HCT116 (cell line): ENCODE data around the gene CBFA2T3. TPM values are rescaled to one million over a fixed set of nuclear protein-coding genes. Genes with fewer than 3 reads are reported as not detected.

Experiments
- ATAC-seq: fragments of 200-7000 bp; cut with Tn5 transposase; 2 replicates; pipeline ENCODE4 v1.9.1; 2020; ENCODE audit warnings: mild to moderate bottlenecking, moderate library complexity
- BruUV-seq: library from RNA; stranded (reverse); fragments of 400-500 nt; replicated peaks from 2 replicates; lab custom pipeline; 2021; lab: Mats Ljungman, UMichigan
- CTCF ChIA-PET: fragments of 300-600 bp; sonication (Branson Sonifier 250); formaldehyde crosslinking; loops from one replicate; lab custom pipeline; 2021; ENCODE audit warnings: antibody characterized with exemption; lab: Charles Lee
- POLR2A ChIA-PET: fragments of 300-600, 350-600 bp; sonication (Branson Sonifier 250); formaldehyde crosslinking; loops from one replicate; lab custom pipeline; 2021; ENCODE audit warnings: antibody characterized with exemption; lab: Charles Lee
- RAD21 ChIA-PET, 2 experiments: fragments of 300-600 bp; sonication (Branson Sonifier 250); formaldehyde crosslinking; loops; one replicate each; lab custom pipeline; 2023; ENCODE audit warnings: low total read pairs in 2 of 2; ENCODE audit not compliant: uncharacterized antibody in 2 of 2, unreplicated experiment in 2 of 2, low non-redundant PET in 1 of 2; lab: Charles Lee
- DNase-seq: peaks from one replicate; pipeline ENCODE4 v3.0.0-alpha.2; 2010; ENCODE audit warnings: low read depth, low spot score
- H2AFZ ChIP-seq: fragments of 200-600 bp; shearing (Covaris generic), sonication (generic); 2 replicates; pipeline ENCODE4 v1.6.1; 2017; ENCODE audit warnings: low read depth, mixed run types, mixed read lengths, antibody characterized with exemption, low read length; ENCODE audit not compliant: poor library complexity, severe bottlenecking
- H3K27ac ChIP-seq: 2 replicates; pipeline ENCODE4 v1.5.1; 2012; ENCODE audit warnings: low read depth, low read length
- H3K27me3 ChIP-seq: fragments of 200-600 bp; sonication (generic); 2 replicates; pipeline ENCODE4 v1.6.1; 2016; ENCODE audit warnings: mixed run types, low read length, mixed read lengths; ENCODE audit not compliant: insufficient read depth
- H3K36me3 ChIP-seq, 2 experiments: fragments of 200-500 bp in 1 of 2; fragments of 200-600 bp in 1 of 2; sonication (Bioruptor generic) in 1 of 2; sonication (generic) in 1 of 2; 2 replicates each; pipeline versions ENCODE4 v1.5.1 to v1.6.1; 2014 to 2016; ENCODE audit warnings: low read length in 2 of 2, inconsistent platforms in 1 of 2, mixed read lengths in 1 of 2, mixed run types in 1 of 2; ENCODE audit not compliant: insufficient read depth in 2 of 2, control insufficient read depth in 1 of 2
- H3K4me1 ChIP-seq, 2 experiments: fragments of 200-600 bp in 1 of 2; sonication (generic) in 1 of 2; 2 replicates each; pipeline versions ENCODE4 v1.5.1 to v1.6.1; 2012 to 2017; ENCODE audit warnings: low read length in 2 of 2, inconsistent platforms in 1 of 2, mild to moderate bottlenecking in 1 of 2, mixed read lengths in 1 of 2, mixed run types in 1 of 2, moderate library complexity in 1 of 2; ENCODE audit not compliant: insufficient read depth in 2 of 2, control insufficient read depth in 1 of 2
- H3K4me2 ChIP-seq: fragments of 200-600 bp; sonication (generic); 2 replicates; pipeline ENCODE4 v1.6.1; 2017; ENCODE audit warnings: mixed run types, low read length, mixed read lengths
- H3K4me3 ChIP-seq, 2 experiments: fragments of 200-600 bp in 1 of 2; sonication (generic) in 1 of 2; replicated peaks in 1 of 2; 2 replicates each; pipeline ENCODE4 v1.5.1; 2011 to 2016; ENCODE audit warnings: low read length in 2 of 2, control low read depth in 1 of 2, low read depth in 1 of 2, mild to moderate bottlenecking in 1 of 2, mixed read lengths in 1 of 2, mixed run types in 1 of 2
- H3K79me2 ChIP-seq: fragments of 200-600 bp; sonication (generic); 2 replicates; pipeline ENCODE4 v1.6.1; 2017; ENCODE audit warnings: mild to moderate bottlenecking, mixed run types, low read length, moderate library complexity, mixed read lengths; ENCODE audit not compliant: insufficient read depth
- H3K9ac ChIP-seq: fragments of 200-600 bp; sonication (generic); 2 replicates; pipeline ENCODE4 v1.6.1; 2016; ENCODE audit warnings: low read length, mixed read lengths
- H3K9me2 ChIP-seq: fragments of 200-600 bp; sonication (generic), shearing (Covaris generic); 2 replicates; pipeline ENCODE4 v1.6.1; 2017; ENCODE audit warnings: mixed run types, mild to moderate bottlenecking, moderate library complexity; ENCODE audit not compliant: insufficient read depth
- H3K9me3 ChIP-seq, 2 experiments: fragments of 200-500 bp in 1 of 2; fragments of 200-600 bp in 1 of 2; sonication (Bioruptor generic) in 1 of 2; sonication (generic) in 1 of 2; 2 replicates each; pipeline ENCODE4 v1.6.1; 2014 to 2017; ENCODE audit warnings: low read length in 2 of 2, mixed read lengths in 2 of 2, inconsistent platforms in 1 of 2, low read depth in 1 of 2, mild to moderate bottlenecking in 1 of 2, mixed run types in 1 of 2, moderate library complexity in 1 of 2; ENCODE audit not compliant: control insufficient read depth in 1 of 2, insufficient read depth in 1 of 2
- H4K20me1 ChIP-seq: fragments of 200-600 bp; sonication (generic), shearing (Covaris generic); 2 replicates; pipeline ENCODE4 v1.6.1; 2017; ENCODE audit warnings: mixed run types, mild to moderate bottlenecking, moderate library complexity; ENCODE audit not compliant: insufficient read depth
- CEBPB ChIP-seq: IDR thresholded peaks from 2 replicates; pipeline ENCODE4 v1.6.1; 2012; ENCODE audit warnings: low read depth
- CTCF ChIP-seq, 3 experiments: fragments of 200-600 bp in 1 of 3; sonication (generic) in 1 of 3; IDR thresholded peaks in 2 of 3; conservative IDR thresholded peaks in 1 of 3; 2 replicates each; pipeline ENCODE4 v1.5.1; 2012 to 2017; ENCODE audit warnings: low read depth in 2 of 3, low read length in 2 of 3, antibody characterized with exemption in 1 of 3, borderline replicate concordance in 1 of 3, control low read depth in 1 of 3, mild to moderate bottlenecking in 1 of 3, mixed read lengths in 1 of 3, mixed run types in 1 of 3, moderate library complexity in 1 of 3; ENCODE audit not compliant: insufficient read depth in 1 of 3
- EGR1 ChIP-seq: IDR thresholded peaks from 2 replicates; pipeline ENCODE4 v1.6.1; 2012; ENCODE audit warnings: low read depth
- ELF1 ChIP-seq: IDR thresholded peaks from 2 replicates; pipeline ENCODE4 v1.6.1; 2012; ENCODE audit warnings: low read depth, borderline replicate concordance
- EZH2 ChIP-seq: fragments of 200-600 bp; sonication (generic); IDR thresholded peaks from 2 replicates; pipeline ENCODE4 v1.6.1; 2017; ENCODE audit warnings: antibody characterized with exemption, mixed run types
- EZH2phosphoT487 ChIP-seq: fragments of 200-600 bp; IDR thresholded peaks from 2 replicates; pipeline ENCODE4 v1.6.1; 2018; ENCODE audit warnings: antibody characterized with exemption, borderline replicate concordance
- JUND ChIP-seq: IDR thresholded peaks from 2 replicates; pipeline ENCODE4 v1.6.1; 2012
- MAX ChIP-seq: IDR thresholded peaks from 2 replicates; pipeline ENCODE4 v1.6.1; 2012
- POLR2A ChIP-seq: IDR thresholded peaks from 2 replicates; pipeline ENCODE4 v1.7.0; 2011; ENCODE audit warnings: borderline replicate concordance; ENCODE audit not compliant: insufficient read depth, insufficient read length; ENCODE audit errors: extremely low read depth
- POLR2AphosphoS5 ChIP-seq: IDR thresholded peaks from 2 replicates; pipeline ENCODE4 v1.6.1; 2011; ENCODE audit warnings: mild to moderate bottlenecking, low read depth, low read length, moderate library complexity
- RAD21 ChIP-seq: IDR thresholded peaks from 2 replicates; pipeline ENCODE4 v1.6.1; 2012; ENCODE audit warnings: low read depth, mild to moderate bottlenecking
- SIN3A ChIP-seq: IDR thresholded peaks from 2 replicates; pipeline ENCODE4 v1.6.1; 2012; ENCODE audit warnings: low read depth
- TCF7L2 ChIP-seq: IDR thresholded peaks from 2 replicates; pipeline ENCODE4 v1.7.0; 2011; ENCODE audit warnings: borderline replicate concordance, inconsistent platforms; ENCODE audit not compliant: insufficient read depth, insufficient read length; ENCODE audit errors: extremely low read depth
- ZBTB33 ChIP-seq: IDR thresholded peaks from 2 replicates; pipeline ENCODE4 v1.6.1; 2011; ENCODE audit warnings: mild to moderate bottlenecking, low read length, moderate library complexity; ENCODE audit not compliant: insufficient replicate concordance; ENCODE audit errors: extremely low read depth
- ZFX ChIP-seq: fragments of 450-650 bp; IDR thresholded peaks from 2 replicates; pipeline ENCODE4 v1.6.1; 2017
- ZNF274 ChIP-seq: fragments of 200-500 bp; sonication (Bioruptor generic); IDR thresholded peaks from 2 replicates; pipeline ENCODE4 v1.6.1; 2014; ENCODE audit warnings: mild to moderate bottlenecking, low read depth, low read length, inconsistent platforms
- intact Hi-C: fragments of 100-400 bp; cut with micrococcal nuclease; formaldehyde crosslinking; loops from 2 replicates; pipeline ENCODE4 v1.10.0; 2022
- total RNA-seq: library from RNA; stranded (reverse); gene quantifications from one replicate; pipeline ENCODE4 v1.2.1, GENCODE V29; 2021; ENCODE audit not compliant: unreplicated experiment

CBFA2T3 gene
- total RNA-seq, 1 experiment from 2014 or later: 19.1 TPM

GRCh38 chr16:88991813-88992350 lies 14.9 kb upstream of the CBFA2T3 start:
- Histone ChIP-seq H3K27ac (no peak overlapping the region), H3K9me3 (peaks cover under 1 to 2% of the 10 kb centered on the region in 2 experiments; a peak in 2 of 4 replicates), H3K4me2 (no peak overlapping the region), H3K9me2 (no peaks in the 10 kb centered on the region), H3K4me3 (no peak overlapping the region), H3K4me1 (peaks cover 0 to 8% of the 10 kb centered on the region in 2 experiments; a peak in 2 of 4 replicates), H4K20me1 (no peaks in the 10 kb centered on the region), H3K79me2 (no peaks in the 10 kb centered on the region), H3K36me3 (no peaks in the 10 kb centered on the region), H2AFZ (no peak overlapping the region), H3K27me3 (no peaks in the 10 kb centered on the region), H3K9ac (no peak overlapping the region)
- RAD21 ChIA-PET: no interaction called here
- POLR2A ChIA-PET: no interaction called here
- no peak for TF ChIP-seq ZBTB33
- no peak for TF ChIP-seq CTCF (IDR thresholded peaks at IDR 0.05 in 2 of 3, conservative IDR thresholded peaks at IDR 0.05 in 1 of 3; ENCODE audit: borderline replicate concordance in 1 of 3, insufficient read depth in 1 of 3, low read depth in 2 of 3, low read length in 2 of 3)
- TF ChIP-seq EGR1: no peak
- no peak for TF ChIP-seq CEBPB
- no peak for TF ChIP-seq MAX
- no peak for TF ChIP-seq EZH2
- TF ChIP-seq RAD21: no peak
- no peak for TF ChIP-seq POLR2AphosphoS5
- no peak for TF ChIP-seq ZNF274
- no peak for TF ChIP-seq ELF1
- no peak for TF ChIP-seq TCF7L2
- TF ChIP-seq SIN3A: no peak
- no peak for TF ChIP-seq ZFX
- TF ChIP-seq JUND: no peak
- no peak for TF ChIP-seq POLR2A
- no peak for TF ChIP-seq EZH2phosphoT487
- ATAC-seq (no peak), DNase-seq (no peak)
- CTCF ChIA-PET: no interaction called here
- no TSS peak for BruUV-seq
- intact Hi-C loops: no loop called here
